GM21737 (cell line): ENCODE results near the gene RNF183.
"Not testable (repeated sequence)": the region's sequence is repeated elsewhere in the genome, so short reads cannot be mapped to it uniquely, and the experiment has no call there.

Experiments used
- ATAC-seq: cut with Tn5 transposase; IDR thresholded peaks from one replicate; pipeline ENCODE4 v1.9.1; 2021; ENCODE audit warnings: mild to moderate bottlenecking, moderate library complexity; ENCODE audit not compliant: unreplicated experiment

The RNF183 gene

GRCh38 chr9:113317777-113318176, 14.6 kb upstream of the RNF183 start:
- ATAC-seq, result no peak

DNA sequence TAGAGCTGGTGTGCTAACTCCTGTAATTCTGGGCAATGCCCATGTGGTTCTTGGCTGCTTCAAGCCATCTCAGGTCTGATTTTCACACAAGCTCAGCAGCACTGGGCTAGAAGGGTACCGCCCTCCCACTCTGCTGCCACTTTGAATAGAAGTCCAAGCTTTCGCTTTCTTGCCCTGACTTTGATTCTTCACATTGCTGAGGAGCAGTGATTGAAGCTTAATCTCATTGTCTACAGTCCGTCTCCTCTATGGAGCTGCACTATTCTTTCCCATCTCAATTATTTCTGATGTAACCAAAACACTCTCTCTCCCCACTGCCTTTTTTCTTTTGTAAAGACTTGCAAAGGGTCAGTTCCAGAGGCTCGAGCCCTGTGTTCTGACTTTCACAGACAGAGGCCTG, 12.9 kb upstream of the RNF183 start:
- ATAC-seq, result no peak

DNA sequence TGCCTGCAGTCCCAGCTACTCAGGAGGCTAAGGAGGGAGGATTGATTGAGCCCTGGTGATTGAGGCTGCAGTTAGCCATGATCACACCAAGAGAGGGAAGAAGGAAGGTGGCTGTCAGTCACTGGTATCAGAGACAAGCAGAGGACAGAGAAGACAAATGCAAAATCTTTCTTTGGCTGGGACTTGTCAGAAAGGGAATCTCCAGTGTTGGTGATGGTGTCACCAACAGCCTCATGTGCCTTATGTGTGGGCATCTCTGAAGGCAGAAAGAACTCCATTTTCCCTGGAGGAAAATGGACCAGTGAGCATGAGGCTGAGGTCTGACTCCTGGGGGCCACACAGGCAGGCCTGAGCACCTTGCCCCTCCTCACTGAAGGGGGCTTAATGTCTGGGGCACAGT, 12.1 kb upstream of the RNF183 start:
- no peak for ATAC-seq

DNA sequence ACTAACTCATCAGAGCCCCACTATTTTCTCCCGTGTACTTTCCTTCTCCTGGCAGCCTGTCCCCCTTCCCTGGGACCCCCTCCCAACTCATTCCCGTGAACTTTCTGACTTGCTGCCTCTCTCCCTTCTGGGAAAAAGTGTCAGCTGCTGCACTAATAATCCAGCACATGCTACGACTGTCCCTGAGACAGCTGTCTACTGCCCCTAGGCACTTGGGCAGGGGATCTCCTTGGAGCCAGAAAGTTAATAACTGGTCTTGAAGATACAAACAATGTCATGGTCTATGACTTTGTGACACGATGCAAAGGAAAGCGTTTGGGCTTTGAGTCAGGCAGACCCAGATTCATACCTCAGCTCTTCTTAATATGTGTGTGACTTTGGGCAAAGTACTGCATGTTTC, 10.1 kb upstream of the RNF183 start:
- no peak for ATAC-seq

- no peak for ATAC-seq
Observed at GRCh38 chr9:113311961-113312360, 8.8 kb upstream of the RNF183 start.

DNA sequence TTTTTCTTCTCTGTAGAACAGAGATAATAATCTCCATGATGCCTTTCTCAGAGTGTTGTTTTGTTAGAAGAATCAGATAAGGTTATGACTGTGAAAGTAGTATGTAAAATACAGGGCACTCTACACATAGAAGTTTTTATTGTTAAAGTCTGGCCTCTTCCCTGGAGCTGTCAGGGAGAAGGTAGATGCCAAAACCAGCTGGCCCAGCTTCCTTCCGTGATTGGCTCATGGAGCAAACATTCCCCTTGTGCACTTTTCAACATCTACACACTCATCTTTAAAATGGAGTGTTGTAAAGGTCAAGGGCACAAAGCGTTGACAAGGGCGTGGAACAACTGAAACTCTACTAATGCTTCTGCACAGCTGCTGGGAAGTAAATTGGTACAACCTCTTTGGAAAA, 7.4 kb upstream of the RNF183 start:
- ATAC-seq, result no peak

- no peak for ATAC-seq
Observed at GRCh38 chr9:113309204-113309813, 6.1 kb upstream of the RNF183 start.

DNA sequence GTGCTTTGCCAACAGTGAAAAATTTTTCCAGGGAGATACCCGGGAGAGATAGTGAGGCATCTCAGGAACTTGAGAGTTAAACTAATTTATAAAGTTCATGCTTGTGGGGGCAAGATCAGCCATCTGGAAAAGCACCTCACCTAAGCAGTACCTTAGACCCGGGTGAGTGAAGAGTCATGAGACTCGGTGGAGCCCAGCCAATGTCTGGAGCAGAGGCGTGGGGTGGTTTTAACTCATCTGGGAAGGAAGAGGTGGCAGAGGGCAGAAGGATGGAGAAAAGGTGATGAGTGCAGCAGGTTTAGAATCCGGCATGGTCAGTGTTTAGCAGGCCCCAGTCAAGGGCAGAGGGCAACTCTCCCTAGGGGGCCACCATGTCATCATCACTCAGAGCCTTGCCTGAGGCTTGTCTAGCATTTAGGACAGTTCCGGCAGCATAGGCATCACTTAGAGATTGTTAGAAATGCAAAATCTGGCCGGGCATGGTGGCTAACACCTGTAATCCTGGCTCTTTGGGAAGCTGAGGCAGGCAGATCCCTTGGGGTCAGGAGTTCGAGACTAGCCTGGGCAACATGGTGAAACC, 4.3 kb upstream of the RNF183 start:
- no peak for ATAC-seq

GRCh38 chr9:113306566-113306965, 3.4 kb upstream of the RNF183 start:
- ATAC-seq, result no peak

- no peak for ATAC-seq
Observed at GRCh38 chr9:113301548-113301947, 1.6 kb downstream of the RNF183 start.

GRCh38 chr9:113299800-113300292, 3.3 kb downstream of the RNF183 start:
- no peak for ATAC-seq

DNA sequence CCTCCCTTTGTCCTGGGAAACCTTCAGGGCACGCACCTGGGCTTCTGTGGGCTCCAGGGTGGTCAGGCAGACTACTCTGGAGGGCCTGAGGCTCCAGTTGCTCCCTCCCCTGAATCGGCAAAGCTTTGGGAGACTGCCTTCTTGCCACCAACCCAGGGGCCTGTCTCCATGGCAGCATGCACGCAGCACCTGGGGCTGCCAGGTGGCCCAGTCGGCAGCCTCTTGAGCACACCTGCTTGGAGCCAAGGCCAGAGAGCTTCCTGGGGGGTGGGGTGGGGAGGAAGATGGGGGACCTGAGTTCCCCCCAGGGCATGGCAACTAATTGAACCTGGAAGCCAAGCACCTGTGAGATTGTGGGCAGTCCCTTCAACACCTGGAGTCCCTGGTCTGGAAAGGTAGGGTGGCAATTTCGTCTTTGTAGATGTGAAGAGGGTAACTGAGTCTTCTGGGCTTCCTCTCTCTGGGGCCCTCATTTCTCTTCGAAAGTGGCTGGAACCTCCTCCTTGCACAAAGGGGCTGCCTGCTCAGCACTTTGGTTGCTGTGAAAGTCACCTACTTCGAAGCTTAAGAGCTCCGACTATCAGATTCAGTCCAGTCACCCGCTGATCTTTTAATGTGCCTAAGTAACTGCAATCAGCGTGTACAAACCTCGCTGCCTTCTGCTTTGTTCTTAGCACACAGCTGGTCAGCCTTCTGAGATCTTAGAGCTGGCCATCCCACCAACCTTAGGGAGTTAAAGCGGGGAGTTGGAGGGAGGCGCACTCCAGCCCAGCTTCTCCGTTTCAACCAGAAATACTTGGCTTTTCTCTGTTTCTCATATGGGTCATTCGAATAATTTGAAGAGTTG, 4.0 kb downstream of the RNF183 start:
- ATAC-seq, result no peak

GRCh38 chr9:113298311-113298710, 4.9 kb downstream of the RNF183 start:
- no peak for ATAC-seq

GRCh38 chr9:113296796-113297558, 6.2 kb downstream of the RNF183 start:
- ATAC-seq, result no peak

GRCh38 chr9:113296247-113296646, 6.9 kb downstream of the RNF183 start:
- not testable (repeated sequence) for ATAC-seq

DNA sequence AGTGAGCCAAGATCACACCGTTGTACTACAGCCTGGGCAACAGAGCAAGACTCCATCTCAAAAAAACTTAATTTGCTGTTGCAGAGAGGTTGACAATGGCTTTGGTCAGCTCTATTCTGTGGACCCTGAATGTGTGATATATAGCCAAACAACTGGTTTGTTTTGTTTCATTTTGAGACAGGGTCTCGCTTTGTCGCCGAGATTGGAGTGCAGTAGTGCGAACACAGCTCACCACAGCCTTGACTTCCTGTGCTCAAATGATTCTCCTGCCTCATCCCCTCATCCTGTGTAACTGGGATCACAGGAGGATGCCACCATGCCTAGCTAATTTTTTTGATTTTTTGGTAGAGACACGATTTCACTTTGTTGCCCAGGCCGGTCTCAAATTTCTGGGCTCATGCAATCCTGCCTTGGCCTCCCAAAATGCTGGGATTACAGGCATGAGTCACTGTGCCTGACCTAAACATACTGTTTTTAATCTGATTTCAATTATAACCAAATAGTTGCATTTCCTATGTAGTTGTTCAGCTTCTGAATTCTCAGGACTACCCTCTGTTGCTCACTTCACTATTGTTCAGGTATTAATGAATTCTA, 9.8 kb downstream of the RNF183 start:
- no peak for ATAC-seq

GRCh38 chr9:113290052-113290607, 13.0 kb downstream of the RNF183 start:
- ATAC-seq, result no peak

DNA sequence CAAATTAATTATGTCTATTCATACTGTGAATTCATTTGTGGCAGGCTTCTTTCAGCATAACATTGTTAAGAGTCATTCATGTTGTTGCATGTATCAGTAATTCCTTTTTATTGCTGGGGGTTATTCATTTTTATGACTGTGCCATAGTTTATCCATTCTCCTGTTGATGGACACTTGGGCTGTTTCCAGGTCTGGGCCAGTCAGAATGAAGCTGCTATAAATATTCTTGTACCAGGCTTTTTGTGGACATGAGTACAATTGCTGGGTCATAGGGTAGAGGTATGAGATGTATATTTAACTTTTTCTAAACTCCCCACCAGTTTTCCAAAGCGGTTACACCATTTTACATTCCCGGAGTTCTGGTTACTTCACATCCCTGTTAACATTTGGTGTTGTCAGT, 14.1 kb downstream of the RNF183 start:
- no peak for ATAC-seq

- ATAC-seq, result no peak
Observed at GRCh38 chr9:113281356-113281755, 21.8 kb downstream of the RNF183 start.

GRCh38 chr9:113278840-113279239, 24.3 kb downstream of the RNF183 start:
- no peak for ATAC-seq
